K562 (cell line): ENCODE results near the gene CCDC50. TPM values are rescaled to one million over a fixed set of nuclear protein-coding genes. Genes with fewer than 3 reads are reported as not detected.

Experiments used
- CHD2 ChIP-seq: IDR thresholded peaks from 2 replicates; pipeline ENCODE4 v1.6.1; 2011; ENCODE audit warnings: low read depth, low read length
- FIP1L1 ChIP-seq: fragments of 200-400 bp; formaldehyde crosslinking; IDR thresholded peaks from 2 replicates; pipeline ENCODE4 v1.6.1; 2018; ENCODE audit warnings: mild to moderate bottlenecking, low read depth, low read length; ENCODE audit not compliant: poor library complexity, severe bottlenecking
- FOSL1 ChIP-seq: fragments of 200-800 bp; sonication (Bioruptor generic); conservative IDR thresholded peaks from 2 replicates; pipeline ENCODE4 v1.6.1; 2016; ENCODE audit warnings: missing genetic modification characterization, missing compliant biosample characterization
- FOXM1 ChIP-seq, 2 experiments: fragments of 450-650 bp in 1 of 2; sonication (generic) in 1 of 2; formaldehyde crosslinking in 1 of 2; IDR thresholded peaks; 2 replicates each; pipeline versions ENCODE4 v1.6.1 to v1.9.0; 2017 to 2022; ENCODE audit warnings: low read depth in 2 of 2, mild to moderate bottlenecking in 2 of 2, missing genetic modification reagents in 1 of 2, moderate library complexity in 1 of 2
- GTF2E2 ChIP-seq: fragments of 200-800 bp; sonication (Bioruptor generic); IDR thresholded peaks from 2 replicates; pipeline ENCODE4 v1.6.1; 2016; ENCODE audit warnings: missing genetic modification characterization, missing compliant biosample characterization
- MAFF ChIP-seq: IDR thresholded peaks from 2 replicates; pipeline ENCODE4 v1.6.1; 2012; ENCODE audit warnings: low read length, improper control_type of control experiment
- TBP ChIP-seq: optimal IDR thresholded peaks from 2 replicates; pipeline ENCODE3; 2011; ENCODE audit warnings: low read depth, low read length, improper control_type of control experiment
- U2AF1 ChIP-seq: fragments of 200-400 bp; formaldehyde crosslinking; optimal IDR thresholded peaks from 2 replicates; pipeline ENCODE3; 2017; ENCODE audit warnings: mild to moderate bottlenecking, low read depth, low read length, moderate library complexity
- YY1 ChIP-seq, 3 experiments: IDR thresholded peaks; 2 replicates each; pipeline ENCODE4 v1.6.1; 2011; ENCODE audit warnings: low read length in 2 of 3, mild to moderate bottlenecking in 2 of 3, moderate library complexity in 2 of 3, borderline replicate concordance in 1 of 3, control low read depth in 1 of 3, low read depth in 1 of 3; ENCODE audit not compliant: insufficient read depth in 3 of 3, insufficient replicate concordance in 2 of 3, control insufficient read depth in 1 of 3, insufficient read length in 1 of 3; ENCODE audit errors: extremely low read depth in 1 of 3
- ZKSCAN8 ChIP-seq: fragments of 200-800 bp; sonication (Bioruptor generic); IDR thresholded peaks from 2 replicates; pipeline ENCODE4 v1.6.1; 2016; ENCODE audit warnings: missing genetic modification characterization, missing compliant biosample characterization
- ZNF311 ChIP-seq: fragments of 250-450 bp; sonication (Bioruptor Pico); IDR thresholded peaks from 2 replicates; pipeline ENCODE4 v1.4.0; 2020; ENCODE audit warnings: mild to moderate bottlenecking, moderate library complexity
- ZNF586 ChIP-seq: fragments of 450-650 bp; formaldehyde crosslinking; conservative IDR thresholded peaks from 2 replicates; pipeline ENCODE4 v1.4.0; 2020; ENCODE audit warnings: mild to moderate bottlenecking, moderate library complexity
- ZNF780A ChIP-seq: fragments of 250-450 bp; sonication (Bioruptor Pico); IDR thresholded peaks from 2 replicates; pipeline ENCODE4 v1.5.0; 2021; ENCODE audit warnings: mild to moderate bottlenecking
- polyA plus RNA-seq, 8 experiments: library from polyadenylated mRNA; depleted of rRNA in 4 of 8; stranded (reverse) in 5 of 8; unstranded in 3 of 8; fragments of >200 nt; fragmentation: Nextera tagmentation in 2 of 8; fragmentation: Illumina TruSeq in 1 of 8; extraction: Ambion mirVana in 2 of 8; extraction: Trizol in 1 of 8; gene quantifications; 2 replicates each; pipeline versions ENCODE4 v1.2.1 to v1.2.3, GENCODE V29; 2011 to 2014; ENCODE audit warnings: inconsistent platforms in 1 of 8, missing spikeins in 1 of 8
- total RNA-seq, 7 experiments: library from RNA; depleted of rRNA in 6 of 7; stranded (reverse); fragments of >200 nt in 6 of 7; fragmentation: Illumina TruSeq in 2 of 7; extraction: Trizol in 2 of 7; gene quantifications; 2 replicates each; pipeline versions ENCODE4 v1.2.1 to v1.2.3, GENCODE V29; 2011 to 2021; ENCODE audit warnings: low replicate concordance in 1 of 7
- TF ChIP-seq, protein P1 (sequence below): fragments of 200-800 bp; sonication (Bioruptor generic); IDR thresholded peaks from 2 replicates; pipeline ENCODE4 v1.6.1; 2017; ENCODE audit warnings: missing genetic modification characterization, missing compliant biosample characterization
- TF ChIP-seq, protein P2 (sequence below), 2 experiments: fragments of 450-650 bp in 1 of 2; sonication (generic) in 1 of 2; formaldehyde crosslinking in 1 of 2; IDR thresholded peaks in 1 of 2; conservative IDR thresholded peaks in 1 of 2; 2 replicates each; pipeline versions ENCODE4 v1.6.1 to v1.8.1; 2016 to 2023; ENCODE audit warnings: mild to moderate bottlenecking in 2 of 2, moderate library complexity in 2 of 2, inconsistent platforms in 1 of 2, missing genetic modification reagents in 1 of 2
- TF ChIP-seq, protein P3 (sequence below): fragments of 450-650 bp; IDR thresholded peaks from 2 replicates; pipeline ENCODE4 v1.6.1; 2016; ENCODE audit warnings: mild to moderate bottlenecking
- TF ChIP-seq, protein P4 (sequence below): fragments of 450-650 bp; IDR thresholded peaks from 2 replicates; pipeline ENCODE4 v1.6.1; 2017; ENCODE audit warnings: antibody characterized with exemption, mild to moderate bottlenecking

CCDC50 gene
- total and polyA plus RNA-seq, 9 of the 15 experiments (the other 6 are each of a cell fraction or from before 2014, with no cell fraction given) = 8.4 to 63.4 (median 40.4) TPM

DNA sequence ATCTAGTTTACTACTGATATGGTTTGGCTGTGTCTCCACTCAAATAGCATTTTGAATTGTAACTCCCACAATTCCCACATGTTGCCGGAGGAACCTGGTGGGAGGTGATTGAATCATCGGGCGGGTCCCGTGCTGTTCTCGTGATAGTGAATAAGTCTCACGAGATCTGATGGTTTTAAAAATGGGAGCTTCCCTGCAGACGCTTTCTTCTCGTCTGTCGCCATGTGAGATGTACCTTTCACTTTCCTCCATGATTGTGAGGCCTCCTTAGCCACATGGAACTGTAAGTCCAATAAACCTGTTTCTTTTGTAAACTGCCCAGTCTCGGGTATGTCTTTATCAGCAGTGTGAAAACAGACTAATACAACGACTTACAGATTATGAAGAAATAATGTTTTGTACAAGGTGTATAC, 96.1 kb downstream of the CCDC50 start (continued):
- TF ChIP-seq, protein P1, sequence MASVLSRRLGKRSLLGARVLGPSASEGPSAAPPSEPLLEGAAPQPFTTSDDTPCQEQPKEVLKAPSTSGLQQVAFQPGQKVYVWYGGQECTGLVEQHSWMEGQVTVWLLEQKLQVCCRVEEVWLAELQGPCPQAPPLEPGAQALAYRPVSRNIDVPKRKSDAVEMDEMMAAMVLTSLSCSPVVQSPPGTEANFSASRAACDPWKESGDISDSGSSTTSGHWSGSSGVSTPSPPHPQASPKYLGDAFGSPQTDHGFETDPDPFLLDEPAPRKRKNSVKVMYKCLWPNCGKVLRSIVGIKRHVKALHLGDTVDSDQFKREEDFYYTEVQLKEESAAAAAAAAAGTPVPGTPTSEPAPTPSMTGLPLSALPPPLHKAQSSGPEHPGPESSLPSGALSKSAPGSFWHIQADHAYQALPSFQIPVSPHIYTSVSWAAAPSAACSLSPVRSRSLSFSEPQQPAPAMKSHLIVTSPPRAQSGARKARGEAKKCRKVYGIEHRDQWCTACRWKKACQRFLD (CRISPR knock-in tag) = no peak
- peak; percentile 44; the same call in 1 of the 2 replicates for TF ChIP-seq FOSL1 (tag)
- TF ChIP-seq, protein P2, sequence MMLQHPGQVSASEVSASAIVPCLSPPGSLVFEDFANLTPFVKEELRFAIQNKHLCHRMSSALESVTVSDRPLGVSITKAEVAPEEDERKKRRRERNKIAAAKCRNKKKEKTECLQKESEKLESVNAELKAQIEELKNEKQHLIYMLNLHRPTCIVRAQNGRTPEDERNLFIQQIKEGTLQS (IDR thresholded peaks at IDR 0.05) = peak; percentile 79
- TF ChIP-seq, protein P2 (CRISPR knock-in tag; conservative IDR thresholded peaks at IDR 0.05) = no peak
- no peak for TF ChIP-seq FIP1L1
- TF ChIP-seq ZKSCAN8 (CRISPR knock-in tag) = 0 out of 2 replicates have a peak, but pooled peaks have one; percentile 21
- TF ChIP-seq MAFF = 0 out of 2 replicates have a peak, but pooled peaks have one; percentile 22
- TF ChIP-seq ZNF311 (CRISPR knock-in tag) = no peak
- TF ChIP-seq, protein P3, sequence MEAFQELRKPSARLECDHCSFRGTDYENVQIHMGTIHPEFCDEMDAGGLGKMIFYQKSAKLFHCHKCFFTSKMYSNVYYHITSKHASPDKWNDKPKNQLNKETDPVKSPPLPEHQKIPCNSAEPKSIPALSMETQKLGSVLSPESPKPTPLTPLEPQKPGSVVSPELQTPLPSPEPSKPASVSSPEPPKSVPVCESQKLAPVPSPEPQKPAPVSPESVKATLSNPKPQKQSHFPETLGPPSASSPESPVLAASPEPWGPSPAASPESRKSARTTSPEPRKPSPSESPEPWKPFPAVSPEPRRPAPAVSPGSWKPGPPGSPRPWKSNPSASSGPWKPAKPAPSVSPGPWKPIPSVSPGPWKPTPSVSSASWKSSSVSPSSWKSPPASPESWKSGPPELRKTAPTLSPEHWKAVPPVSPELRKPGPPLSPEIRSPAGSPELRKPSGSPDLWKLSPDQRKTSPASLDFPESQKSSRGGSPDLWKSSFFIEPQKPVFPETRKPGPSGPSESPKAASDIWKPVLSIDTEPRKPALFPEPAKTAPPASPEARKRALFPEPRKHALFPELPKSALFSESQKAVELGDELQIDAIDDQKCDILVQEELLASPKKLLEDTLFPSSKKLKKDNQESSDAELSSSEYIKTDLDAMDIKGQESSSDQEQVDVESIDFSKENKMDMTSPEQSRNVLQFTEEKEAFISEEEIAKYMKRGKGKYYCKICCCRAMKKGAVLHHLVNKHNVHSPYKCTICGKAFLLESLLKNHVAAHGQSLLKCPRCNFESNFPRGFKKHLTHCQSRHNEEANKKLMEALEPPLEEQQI = 0 out of 2 replicates have a peak, but pooled peaks have one; percentile 62
- TF ChIP-seq ZNF780A (CRISPR knock-in tag) = no peak
- no peak for TF ChIP-seq U2AF1
- TF ChIP-seq ZNF586 = no peak
- TF ChIP-seq, protein P4, sequence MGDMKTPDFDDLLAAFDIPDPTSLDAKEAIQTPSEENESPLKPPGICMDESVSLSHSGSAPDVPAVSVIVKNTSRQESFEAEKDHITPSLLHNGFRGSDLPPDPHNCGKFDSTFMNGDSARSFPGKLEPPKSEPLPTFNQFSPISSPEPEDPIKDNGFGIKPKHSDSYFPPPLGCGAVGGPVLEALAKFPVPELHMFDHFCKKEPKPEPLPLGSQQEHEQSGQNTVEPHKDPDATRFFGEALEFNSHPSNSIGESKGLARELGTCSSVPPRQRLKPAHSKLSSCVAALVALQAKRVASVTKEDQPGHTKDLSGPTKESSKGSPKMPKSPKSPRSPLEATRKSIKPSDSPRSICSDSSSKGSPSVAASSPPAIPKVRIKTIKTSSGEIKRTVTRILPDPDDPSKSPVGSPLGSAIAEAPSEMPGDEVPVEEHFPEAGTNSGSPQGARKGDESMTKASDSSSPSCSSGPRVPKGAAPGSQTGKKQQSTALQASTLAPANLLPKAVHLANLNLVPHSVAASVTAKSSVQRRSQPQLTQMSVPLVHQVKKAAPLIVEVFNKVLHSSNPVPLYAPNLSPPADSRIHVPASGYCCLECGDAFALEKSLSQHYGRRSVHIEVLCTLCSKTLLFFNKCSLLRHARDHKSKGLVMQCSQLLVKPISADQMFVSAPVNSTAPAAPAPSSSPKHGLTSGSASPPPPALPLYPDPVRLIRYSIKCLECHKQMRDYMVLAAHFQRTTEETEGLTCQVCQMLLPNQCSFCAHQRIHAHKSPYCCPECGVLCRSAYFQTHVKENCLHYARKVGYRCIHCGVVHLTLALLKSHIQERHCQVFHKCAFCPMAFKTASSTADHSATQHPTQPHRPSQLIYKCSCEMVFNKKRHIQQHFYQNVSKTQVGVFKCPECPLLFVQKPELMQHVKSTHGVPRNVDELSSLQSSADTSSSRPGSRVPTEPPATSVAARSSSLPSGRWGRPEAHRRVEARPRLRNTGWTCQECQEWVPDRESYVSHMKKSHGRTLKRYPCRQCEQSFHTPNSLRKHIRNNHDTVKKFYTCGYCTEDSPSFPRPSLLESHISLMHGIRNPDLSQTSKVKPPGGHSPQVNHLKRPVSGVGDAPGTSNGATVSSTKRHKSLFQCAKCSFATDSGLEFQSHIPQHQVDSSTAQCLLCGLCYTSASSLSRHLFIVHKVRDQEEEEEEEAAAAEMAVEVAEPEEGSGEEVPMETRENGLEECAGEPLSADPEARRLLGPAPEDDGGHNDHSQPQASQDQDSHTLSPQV = 0 out of 2 replicates have a peak, but pooled peaks have one; percentile 24
- peak; percentile 54; the same call in 1 of the 2 replicates for TF ChIP-seq GTF2E2 (tag)
- peak; percentile 10 to 88 (median 54) for TF ChIP-seq YY1 (IDR thresholded peaks at IDR 0.05; ENCODE audit: borderline replicate concordance in 1 of 3, control insufficient read depth in 1 of 3, extremely low read depth in 1 of 3, insufficient read depth in 3 of 3, insufficient read length in 1 of 3, insufficient replicate concordance in 2 of 3, low read depth in 1 of 3, low read length in 2 of 3)
- peak; percentile 47; the same call in 1 of the 2 replicates for TF ChIP-seq FOXM1 (IDR thresholded peaks at IDR 0.05; ENCODE audit: low read depth)
- no peak for TF ChIP-seq FOXM1 (CRISPR knock-in tag; IDR thresholded peaks at IDR 0.05; ENCODE audit: low read depth)
- TF ChIP-seq CHD2 = peak; percentile 95
- TF ChIP-seq TBP = peak; percentile 91
